GM12872 (cell line): ENCODE data around the gene YDJC.

Source experiments
- CTCF ChIP-seq: IDR thresholded peaks from 3 replicates; pipeline ENCODE4 v1.5.1; 2011; ENCODE audit warnings: low read depth, mild to moderate bottlenecking, low read length, moderate library complexity; ENCODE audit not compliant: insufficient read depth

The YDJC gene

GRCh38 chr22:21632931-21633330 lies 3.1 kb upstream of the YDJC start:
- no peak for TF ChIP-seq CTCF

GRCh38 chr22:21632237-21632895 lies 2.5 kb upstream of the YDJC start, which contains the start of gene CCDC116:
CCDC116 (plus strand) TSS chr22:21632760; CDS start chr22:21633182, 422 bp downstream.
- no peak for TF ChIP-seq CTCF

GRCh38 chr22:21631025-21631424 lies 1.2 kb upstream of the YDJC start:
- TF ChIP-seq CTCF = no peak

GRCh38 chr22:21628386-21629254 lies 1.2 kb downstream of the YDJC start:
- no peak for TF ChIP-seq CTCF

GRCh38 chr22:21626735-21627469 lies 2.9 kb downstream of the YDJC start:
- TF ChIP-seq CTCF = no peak

- no peak for TF ChIP-seq CTCF
Measured at GRCh38 chr22:21626073-21626734, 3.6 kb downstream of the YDJC start.
